IMR-90 (cell line): Measurements from ENCODE around the gene FAM217A.

ENCODE experiments used
- CEBPB ChIP-seq: IDR thresholded peaks from 2 replicates; pipeline ENCODE4 v1.6.1; 2012; ENCODE audit warnings: low read depth, low read length, improper control_type of control experiment
- CTCF ChIP-seq: conservative IDR thresholded peaks from 2 replicates; pipeline ENCODE4 v1.5.1; 2012; ENCODE audit warnings: mild to moderate bottlenecking, low read depth, low read length, improper control_type of control experiment
- FOS ChIP-seq: fragments of 150-350 bp; IDR thresholded peaks from 2 replicates; pipeline ENCODE4 v1.6.1; 2016; ENCODE audit warnings: low read depth, low read length
- POLR2A ChIP-seq: IDR thresholded peaks from 2 replicates; pipeline ENCODE4 v1.6.1; 2012; ENCODE audit warnings: mild to moderate bottlenecking, low read depth, low read length
- RFX5 ChIP-seq: IDR thresholded peaks from 2 replicates; pipeline ENCODE4 v1.8.0; 2012; ENCODE audit warnings: low read depth, mild to moderate bottlenecking, low read length, moderate library complexity
- SMC3 ChIP-seq: fragments of 150-350 bp; IDR thresholded peaks from 2 replicates; pipeline ENCODE4 v1.6.1; 2016; ENCODE audit warnings: low read depth, mild to moderate bottlenecking, antibody characterized with exemption, low read length, moderate library complexity

- TF ChIP-seq POLR2A: no peak
- TF ChIP-seq CTCF: no peak
- no peak for TF ChIP-seq FOS
- no peak for TF ChIP-seq CEBPB
- no peak for TF ChIP-seq RFX5
- no peak for TF ChIP-seq SMC3
Observed at GRCh38 chr6:4069199-4069598, 9.7 kb downstream of the FAM217A start.
